Heart left ventricle (tissue), 13 donors: ENCODE measurements around the gene KCNQ2.

Experiments used
- CTCF ChIP-seq, 12 donors: fragments of 200-600 bp; sonication (generic) in 4 of 12; IDR thresholded peaks; one replicate each; pipeline versions ENCODE4 v1.5.0 to v1.8.0; 2018 to 2022; ENCODE audit warnings: antibody characterized with exemption in 12 of 12, mild to moderate bottlenecking in 5 of 12
- POLR2A ChIP-seq, 2 donors: fragments of 450-650 bp; IDR thresholded peaks; one replicate each; pipeline ENCODE4 v1.6.1; 2017; ENCODE audit warnings: antibody characterized with exemption in 2 of 2, mild to moderate bottlenecking in 2 of 2, moderate library complexity in 2 of 2
- donor health status: ischemic (EF 13 %, LVEDD 7.1; RV severe dilation, severe dysfunction).
- donor health status: DM: no; HTN: yes; CAD: no.
- donor health status: DM: no; HTN: no; CAD: no.
- donor health status: ischemic (EF 25% LVEDD 6.9; RV normal size, moderate dysfunction).
- donor health status: ischemic (EF 25% LVEDD 5.7; RV mildly dilated, moderate dysfunction).
- donor health status: ischemic (EF 35%, LVEDD 5.7; RV mildly dilated, moderate dysfunction).
- donor health status: nonischemic (EF 11% LVEDD 7.7; RV severe dilation, severe dysfunction).
- donor health status: DM: yes; HTN: yes; CAD: no.
- donor health status: PGD.
- donor health status: ischemic (EF 29% LVEDD 5.4; RV normal size, mild dysfunction).
- donor health status: nonischemic (EF 23%, LVEDD 6.1; RV moderate dilation, normal function).

GRCh38 chr20:63499338-63499969 lies 27.0 kb upstream of the KCNQ2 start:
- TF ChIP-seq CTCF (IDR thresholded peaks at IDR 0.05) (no peak), POLR2A (IDR thresholded peaks at IDR 0.05) (no peak)
